Measurements from ENCODE around the gene SERINC2. TPM values are rescaled to one million over a fixed set of nuclear protein-coding genes. Genes with fewer than 3 reads are reported as not detected.
"Not testable (repeated sequence)": the region's sequence is repeated elsewhere in the genome, so short reads cannot be mapped to it uniquely, and the experiment has no call there.

The SERINC2 gene
- total RNA-seq, 2 donors from 2014 or later, result 3.9 to 5.1 TPM

DNA sequence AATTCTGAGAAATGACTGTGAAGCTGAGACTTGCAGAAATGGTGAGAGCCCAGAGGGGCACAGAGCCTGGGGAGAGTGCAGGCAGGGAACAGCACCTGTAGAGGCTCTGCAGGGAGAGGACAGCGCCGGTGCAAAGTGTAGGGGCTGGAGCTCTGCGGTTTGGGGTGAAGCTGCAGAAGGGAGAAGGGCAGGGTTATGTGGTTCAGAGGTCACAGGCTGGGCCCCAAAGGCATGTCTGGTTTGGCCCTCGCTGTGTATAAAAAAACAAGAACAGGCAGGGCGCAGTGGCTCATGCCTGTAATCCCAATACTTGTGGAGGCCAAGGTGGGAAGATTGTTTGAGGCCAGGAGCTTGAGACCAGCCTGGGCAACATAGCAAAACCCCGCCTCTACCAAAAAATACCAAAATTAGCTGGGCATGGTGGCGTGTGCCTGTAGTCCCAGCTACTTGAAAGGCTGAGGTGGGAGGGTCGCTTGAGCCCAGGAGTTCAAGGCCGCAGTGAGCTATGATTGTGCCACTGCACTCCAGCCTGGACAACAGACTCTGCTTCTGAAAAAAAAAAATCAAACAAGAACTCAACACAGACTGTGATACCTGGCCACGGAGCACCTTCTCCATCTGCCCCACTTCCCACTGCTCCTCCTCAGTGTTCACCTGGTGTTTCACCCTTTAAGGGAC, 29.1 kb downstream of the SERINC2 start:
- DNase-seq (ENCODE audit: low spot score), result no peak
- intact Hi-C loops (cut with DNase I), result no loop called here

DNA sequence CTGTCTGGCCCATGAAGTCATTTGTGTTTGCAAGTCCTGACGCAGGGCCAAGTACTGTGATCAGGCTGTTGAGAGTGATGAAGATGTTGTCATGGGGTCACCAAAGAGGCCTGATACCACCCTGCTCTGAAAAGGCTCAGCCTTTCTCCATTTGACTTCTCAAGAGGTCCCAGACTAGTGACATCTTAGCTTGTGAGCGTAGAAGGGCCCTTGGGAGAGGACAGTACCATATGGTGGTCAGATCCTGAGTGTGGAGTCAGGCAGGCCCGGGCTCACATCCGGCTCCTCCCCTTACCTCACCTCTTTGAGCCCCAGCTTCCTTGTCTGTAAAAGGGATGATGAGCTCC, 29.6 kb downstream of the SERINC2 start:
- DNase-seq (ENCODE audit: low spot score), result no peak
- intact Hi-C loops (cut with DNase I), result no loop called here

- DNase-seq (ENCODE audit: low spot score), result no peak
- intact Hi-C loops (cut with DNase I), result no loop called here
These were observed 30.7 kb downstream of the SERINC2 start for GRCh38 chr1:31443673-31444072.

GRCh38 chr1:31444725-31445448, 31.9 kb downstream of the SERINC2 start:
- intact Hi-C loops (cut with DNase I), result no loop called here
- no peak for DNase-seq (ENCODE audit: low spot score)

GRCh38 chr1:31445951-31446350, 32.9 kb downstream of the SERINC2 start:
- intact Hi-C loops (cut with DNase I), result no loop called here
- DNase-seq (ENCODE audit: low spot score), result no peak

GRCh38 chr1:31447210-31447609, 34.2 kb downstream of the SERINC2 start:
- DNase-seq (ENCODE audit: low spot score), result no peak
- intact Hi-C loops (cut with DNase I), result no loop called here

DNA sequence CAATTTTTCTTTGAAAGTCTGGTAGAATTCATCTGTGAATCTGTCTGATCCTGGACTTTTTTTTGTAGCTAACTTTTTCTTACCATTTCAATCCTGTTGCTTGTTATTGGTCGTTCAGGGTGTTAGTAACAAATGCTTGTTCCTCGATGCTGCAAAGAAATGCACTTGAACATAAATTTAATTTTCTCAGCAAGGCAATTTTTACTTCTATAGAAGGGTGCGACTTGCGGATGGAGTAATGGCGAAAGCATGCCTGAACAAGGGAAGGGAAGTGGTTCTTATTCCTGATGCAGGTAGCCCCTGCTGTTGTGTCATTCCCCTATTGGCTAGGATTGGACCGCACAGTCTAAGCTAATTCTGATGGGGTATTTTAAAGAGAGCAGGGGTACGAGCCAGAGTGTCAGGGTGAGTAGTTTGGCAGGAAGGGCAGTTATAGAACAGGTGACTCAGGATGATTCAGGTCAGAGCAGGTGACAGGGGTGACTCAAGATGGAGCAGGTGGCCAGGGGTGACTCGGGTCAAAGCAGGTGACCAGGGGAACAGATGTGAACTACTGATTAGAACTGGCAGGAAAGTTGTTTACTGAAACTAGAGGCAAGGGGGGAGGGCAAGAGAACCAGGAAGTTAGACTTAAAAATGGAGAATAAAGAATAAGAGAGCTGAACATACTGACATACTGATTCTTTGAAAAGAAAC, 40.5 kb downstream of the SERINC2 start:
- intact Hi-C loops (cut with DNase I), result no loop called here
- no peak for DNase-seq (ENCODE audit: low spot score)

DNA sequence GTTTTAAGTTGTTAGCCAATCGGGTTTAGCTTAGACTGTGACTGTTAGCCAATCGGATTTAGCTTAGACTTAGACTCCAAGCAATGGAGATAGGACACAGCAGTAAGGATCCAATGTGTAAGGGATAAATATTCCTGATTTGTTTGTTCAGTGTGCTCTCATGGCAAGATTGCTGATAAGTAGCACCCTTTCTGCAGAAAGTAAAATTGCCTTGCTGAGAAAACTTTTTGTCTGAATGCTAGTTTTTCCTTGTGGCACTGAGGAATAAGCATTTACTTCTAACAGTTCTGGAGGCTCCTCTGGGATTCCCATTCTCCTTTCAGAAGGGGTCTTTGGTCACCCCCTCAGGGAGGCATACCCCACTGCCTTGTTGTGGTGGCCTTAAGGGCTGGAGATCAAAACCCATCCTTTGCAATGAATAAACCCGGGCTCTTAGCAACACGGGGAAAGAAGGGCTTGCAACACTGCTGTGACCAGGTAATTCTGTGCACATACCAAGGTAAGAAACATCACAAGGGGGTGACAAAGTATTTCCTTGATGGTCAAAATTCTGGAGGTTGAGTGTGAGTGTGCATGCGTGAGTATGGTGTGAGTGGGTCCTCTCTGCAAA, 45.4 kb downstream of the SERINC2 start:
- no peak for DNase-seq (ENCODE audit: low spot score)
- intact Hi-C loops (cut with DNase I), result no loop called here

- no peak for DNase-seq (ENCODE audit: low spot score)
- intact Hi-C loops (cut with DNase I), result no loop called here
These were observed 47.0 kb downstream of the SERINC2 start for GRCh38 chr1:31460027-31460426.

- no peak for DNase-seq (ENCODE audit: low spot score)
- intact Hi-C loops (cut with DNase I), result no loop called here
These were observed 54.1 kb downstream of the SERINC2 start for GRCh38 chr1:31467005-31467674.

DNA sequence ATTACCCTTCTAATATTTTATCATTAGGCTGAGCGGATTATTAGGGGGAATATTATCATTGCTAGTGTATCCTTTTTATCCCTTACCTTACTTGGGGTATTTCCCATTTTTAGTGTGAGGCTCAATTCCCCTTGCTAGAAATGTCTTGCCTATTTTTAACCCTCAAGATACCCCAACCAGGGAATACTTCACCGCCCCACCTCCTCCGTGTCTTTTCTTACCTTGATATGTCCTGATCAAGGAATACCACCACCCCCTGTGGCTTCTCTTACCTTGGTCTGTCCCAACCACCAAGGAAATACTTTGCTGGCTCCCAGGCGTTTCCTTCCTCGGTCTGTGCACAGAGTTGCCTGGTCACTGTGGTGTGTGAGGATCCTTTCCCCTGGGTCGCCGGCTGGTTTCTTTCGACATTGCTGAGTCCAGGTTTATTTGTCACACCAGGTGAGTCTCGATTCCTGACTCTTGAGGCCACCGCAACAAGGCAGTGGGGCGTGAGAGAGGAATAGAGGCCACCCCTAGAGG, 57.8 kb downstream of the SERINC2 start:
- intact Hi-C loops (cut with DNase I), result no loop called here
- DNase-seq (ENCODE audit: low spot score), result no peak

DNA sequence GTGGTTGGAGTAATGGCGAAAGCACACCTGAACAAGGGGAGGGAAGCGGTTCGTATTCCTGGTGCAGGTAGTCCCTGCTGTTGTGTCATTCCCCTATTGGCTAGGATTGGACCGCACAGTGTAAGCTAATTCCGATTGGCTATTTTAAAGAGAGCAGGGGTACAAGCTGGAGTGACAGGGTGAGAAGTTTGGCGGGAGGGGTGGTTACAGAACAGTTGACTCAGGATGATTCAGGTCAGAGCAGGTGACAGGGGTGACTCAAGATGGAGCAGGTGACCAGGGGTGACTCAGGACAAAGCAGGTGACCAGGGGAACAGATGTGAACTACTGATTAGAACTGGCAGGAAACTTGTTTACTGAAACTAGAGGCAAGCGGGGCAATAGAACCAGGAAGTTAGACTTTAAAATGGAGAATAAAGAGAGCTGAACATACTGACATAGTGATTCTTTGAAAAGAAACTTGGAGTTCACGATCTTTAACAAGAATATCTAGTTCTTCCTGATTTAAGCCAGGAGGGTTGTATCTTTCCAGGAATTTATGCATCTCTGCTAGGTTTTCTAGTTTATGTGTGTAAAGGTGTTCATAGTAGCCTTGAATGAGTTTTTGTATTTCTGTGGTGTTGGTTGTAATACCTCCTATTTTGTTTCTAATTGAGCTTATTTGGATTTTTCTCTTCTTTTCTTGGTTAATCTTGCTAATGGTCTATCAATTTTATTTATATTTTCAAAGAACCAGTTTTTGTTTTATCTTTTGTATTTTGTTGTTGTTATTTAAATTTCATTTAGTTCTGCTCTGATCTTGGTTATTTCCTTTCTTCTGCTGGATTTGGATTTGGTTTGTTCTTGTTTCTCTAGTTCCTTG, 58.7 kb downstream of the SERINC2 start:
- DNase-seq (ENCODE audit: low spot score); intact Hi-C loops (cut with DNase I): not testable (repeated sequence)

DNA sequence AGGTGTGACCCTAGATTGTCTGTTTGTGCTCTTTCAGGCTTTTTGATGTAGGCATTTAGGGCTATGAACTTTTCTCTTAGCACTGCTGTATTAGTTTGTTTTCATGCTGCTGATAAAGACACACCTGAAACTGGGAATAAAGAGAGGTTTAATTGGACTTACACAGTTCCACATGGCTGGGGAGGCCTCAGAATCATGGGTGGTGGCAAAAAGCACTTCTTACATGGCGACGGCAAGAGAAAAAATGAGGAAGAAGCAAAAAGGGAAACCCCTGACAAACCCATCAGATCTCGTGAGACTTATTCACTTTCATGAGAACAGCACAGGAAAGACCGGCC, 59.3 kb downstream of the SERINC2 start:
- intact Hi-C loops (cut with DNase I); DNase-seq (ENCODE audit: low spot score): not testable (repeated sequence)

DNA sequence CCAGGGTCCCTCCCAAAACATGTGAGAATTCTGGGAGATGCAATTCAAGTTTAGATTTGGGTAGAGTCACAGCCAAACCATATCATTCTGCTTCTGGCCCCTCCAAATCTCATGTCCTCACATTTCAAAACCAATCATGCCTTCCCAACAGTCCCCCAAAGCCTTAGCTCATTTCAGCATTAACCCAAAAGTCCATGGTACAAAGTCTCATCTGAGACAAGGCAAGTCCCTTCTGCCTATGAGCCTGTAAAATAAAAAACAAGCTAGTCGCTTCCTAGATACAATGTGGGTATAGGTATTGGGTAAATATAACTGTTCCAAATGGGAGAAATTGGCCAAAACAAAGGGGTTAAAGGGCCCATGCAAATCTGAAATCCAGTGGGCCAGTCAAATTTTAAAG, 59.7 kb downstream of the SERINC2 start:
- intact Hi-C loops (cut with DNase I), result not testable (repeated sequence)

DNA sequence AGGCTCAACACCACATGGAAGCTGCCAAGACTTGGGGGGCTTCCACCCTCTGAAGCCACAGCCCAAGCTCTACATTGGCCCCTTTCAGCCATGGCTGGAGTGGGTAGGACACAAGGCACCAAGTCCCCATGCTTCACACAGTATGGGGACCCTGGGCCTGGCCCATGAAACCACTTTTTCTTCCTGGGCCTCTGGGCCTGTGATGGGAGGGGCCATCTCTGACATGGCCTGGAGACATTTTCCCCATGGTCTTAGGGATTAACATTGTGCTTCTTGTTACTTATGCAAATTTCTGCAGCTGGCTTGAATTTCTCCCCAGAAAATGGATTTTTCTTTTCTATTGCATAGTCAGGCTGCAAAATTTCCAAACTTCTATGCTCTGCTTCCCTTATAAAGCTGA, 60.5 kb downstream of the SERINC2 start:
- intact Hi-C loops (cut with DNase I); DNase-seq (ENCODE audit: low spot score): not testable (repeated sequence)

More for the DNA sequence above, 59.7 kb downstream of the SERINC2 start:
- DNase-seq (ENCODE audit: low spot score), result not testable (repeated sequence)

GRCh38 chr1:31474567-31474966, 61.6 kb downstream of the SERINC2 start:
- intact Hi-C loops (cut with DNase I); DNase-seq (ENCODE audit: low spot score): not testable (repeated sequence)

- no peak for DNase-seq (ENCODE audit: low spot score)
- intact Hi-C loops (cut with DNase I), result no loop called here
These were observed 64.2 kb downstream of the SERINC2 start for GRCh38 chr1:31476891-31477846.
